ENCODE measurements around the gene KMT2E.

The KMT2E gene

GRCh38 chr7:105161366-105161765 lies 147.4 kb downstream of the KMT2E start:
- no peak for TF ChIP-seq CTCF (IDR thresholded peaks at IDR 0.05; ENCODE audit: low read depth, low read length)
- Histone ChIP-seq H3K9me3 (ENCODE audit: severe bottlenecking) (no peaks in the 10 kb centered on the region), H3K36me3 (peaks cover 18% of the 10 kb centered on the region), H3K27ac (no peak overlapping the region), H3K27me3 (ENCODE audit: insufficient read depth, low read depth, severe bottlenecking) (no peaks in the 10 kb centered on the region), H3K4me3 (ENCODE audit: low read depth, low read length) (no peak overlapping the region)
- no peak for DNase-seq
